GM12875 (cell line): ENCODE results near the gene GPR157.
"Not testable (repeated sequence)": the region's sequence is repeated elsewhere in the genome, so short reads cannot be mapped to it uniquely, and the experiment has no call there.

Source experiments
- H3K4me3 ChIP-seq: one replicate; pipeline ENCODE4 v1.5.1; 2011; ENCODE audit warnings: low read depth, low read length, control low read depth
- TF ChIP-seq, protein P1 (sequence below): IDR thresholded peaks from 2 replicates; pipeline ENCODE4 v1.5.1; 2011; ENCODE audit warnings: low read depth, mild to moderate bottlenecking, control low read depth, inconsistent platforms, low read length, moderate library complexity, borderline replicate concordance; ENCODE audit not compliant: insufficient read depth

Gene GPR157

DNA sequence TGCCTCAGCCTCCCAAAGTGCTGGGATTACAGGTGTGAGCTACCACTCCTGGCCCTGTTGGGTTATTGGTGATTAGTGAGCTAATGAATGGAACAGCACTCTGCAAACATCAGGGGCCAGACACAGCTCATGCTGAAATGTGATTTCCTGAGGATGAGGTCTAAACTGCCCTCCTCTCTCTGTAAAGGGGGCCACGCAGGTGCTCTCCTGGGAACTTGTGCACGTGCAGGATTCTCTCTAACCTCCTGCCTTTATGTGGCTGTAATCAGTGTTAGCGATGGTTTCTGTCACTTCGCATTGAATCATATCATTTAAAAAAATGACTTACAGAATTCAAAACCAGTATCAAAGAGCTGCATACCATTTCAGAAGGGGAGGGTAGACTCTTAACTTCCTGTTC lies 3.6 kb downstream of the GPR157 start:
- H3K4me3 ChIP-seq = no peak overlapping the region
- TF ChIP-seq, protein P1, sequence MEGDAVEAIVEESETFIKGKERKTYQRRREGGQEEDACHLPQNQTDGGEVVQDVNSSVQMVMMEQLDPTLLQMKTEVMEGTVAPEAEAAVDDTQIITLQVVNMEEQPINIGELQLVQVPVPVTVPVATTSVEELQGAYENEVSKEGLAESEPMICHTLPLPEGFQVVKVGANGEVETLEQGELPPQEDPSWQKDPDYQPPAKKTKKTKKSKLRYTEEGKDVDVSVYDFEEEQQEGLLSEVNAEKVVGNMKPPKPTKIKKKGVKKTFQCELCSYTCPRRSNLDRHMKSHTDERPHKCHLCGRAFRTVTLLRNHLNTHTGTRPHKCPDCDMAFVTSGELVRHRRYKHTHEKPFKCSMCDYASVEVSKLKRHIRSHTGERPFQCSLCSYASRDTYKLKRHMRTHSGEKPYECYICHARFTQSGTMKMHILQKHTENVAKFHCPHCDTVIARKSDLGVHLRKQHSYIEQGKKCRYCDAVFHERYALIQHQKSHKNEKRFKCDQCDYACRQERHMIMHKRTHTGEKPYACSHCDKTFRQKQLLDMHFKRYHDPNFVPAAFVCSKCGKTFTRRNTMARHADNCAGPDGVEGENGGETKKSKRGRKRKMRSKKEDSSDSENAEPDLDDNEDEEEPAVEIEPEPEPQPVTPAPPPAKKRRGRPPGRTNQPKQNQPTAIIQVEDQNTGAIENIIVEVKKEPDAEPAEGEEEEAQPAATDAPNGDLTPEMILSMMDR = no peak

DNA sequence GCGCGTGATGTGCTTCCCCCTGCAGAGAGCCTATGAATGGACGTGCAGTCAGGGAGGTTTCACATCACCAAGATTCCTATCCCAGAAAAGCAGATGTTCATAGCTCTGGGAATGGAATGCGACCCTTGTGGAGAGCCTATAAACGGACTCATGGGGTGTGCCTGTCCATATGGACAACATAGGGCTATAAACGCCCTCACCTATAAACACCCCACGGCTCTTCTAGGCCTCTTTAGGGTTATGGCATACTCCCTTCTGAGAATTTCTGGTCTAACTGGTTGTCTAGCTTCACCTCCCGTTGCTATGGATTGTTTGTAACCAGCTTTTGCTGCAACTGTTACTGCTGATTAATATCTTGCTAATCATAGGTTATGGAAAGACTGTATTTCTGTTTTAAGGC lies 4.5 kb downstream of the GPR157 start:
- not testable (repeated sequence) for H3K4me3 ChIP-seq

DNA sequence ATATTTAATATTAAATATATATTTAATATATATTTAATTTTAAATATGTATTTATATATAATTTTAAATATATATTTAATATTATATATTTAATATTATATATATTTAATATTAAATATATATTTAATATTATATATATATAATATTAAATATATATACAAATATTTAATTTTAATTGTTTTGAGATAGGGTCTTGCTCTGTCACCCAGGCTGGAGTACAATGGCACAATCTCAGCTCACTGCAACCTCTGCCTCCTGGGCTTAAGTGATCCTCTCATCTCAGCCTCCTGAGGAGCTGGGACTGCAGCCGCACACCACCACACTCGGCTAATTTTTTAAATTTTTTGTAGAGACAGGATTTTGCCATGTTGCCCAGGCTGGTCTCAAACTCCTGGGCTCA lies 5.2 kb downstream of the GPR157 start:
- H3K4me3 ChIP-seq = not testable (repeated sequence)

DNA sequence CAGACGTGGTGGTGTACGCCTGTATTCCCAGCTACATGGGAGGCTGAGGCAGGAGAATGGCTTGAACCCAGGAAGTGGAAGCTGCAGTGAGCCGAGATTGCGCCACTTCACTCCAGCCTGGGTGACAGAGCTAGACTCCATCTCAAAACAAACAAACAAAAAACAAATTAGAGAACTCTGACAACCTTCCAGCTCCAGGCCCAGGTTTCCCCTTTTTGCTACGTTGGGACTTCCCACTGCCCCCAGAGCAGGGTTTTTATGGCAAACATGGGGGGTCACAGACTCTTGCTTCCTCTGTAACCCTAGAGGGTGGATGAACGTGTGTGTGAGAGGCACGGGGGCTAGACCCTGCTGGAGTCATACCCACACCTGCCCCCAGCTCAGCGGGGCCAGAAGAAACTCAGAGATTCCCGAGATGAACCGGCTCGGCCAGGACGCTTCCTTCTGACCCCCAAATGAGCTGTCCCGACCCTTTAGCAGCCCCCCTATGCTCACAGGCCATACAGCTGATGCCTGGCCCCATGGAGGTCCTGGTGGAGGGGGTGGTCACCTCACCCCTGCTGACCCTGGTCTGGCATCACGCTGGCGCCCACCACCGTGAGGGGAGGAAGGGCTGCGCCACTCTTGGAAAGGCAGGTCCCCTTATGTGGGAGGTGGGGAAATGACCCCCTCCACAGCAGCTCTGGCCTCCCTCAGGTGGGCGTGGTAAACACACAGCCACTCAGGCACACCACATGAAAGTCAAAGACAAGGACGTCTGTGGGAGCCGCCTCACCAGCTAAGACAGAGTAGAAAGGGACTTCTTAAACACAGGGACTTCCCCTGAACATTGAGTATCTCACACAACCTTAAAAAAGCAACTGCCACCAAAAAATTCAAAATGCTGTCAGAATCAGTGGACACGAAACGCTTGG lies 7.1 kb downstream of the GPR157 start:
- TF ChIP-seq, protein P1 = no peak
- H3K4me3 ChIP-seq = no peak overlapping the region

DNA sequence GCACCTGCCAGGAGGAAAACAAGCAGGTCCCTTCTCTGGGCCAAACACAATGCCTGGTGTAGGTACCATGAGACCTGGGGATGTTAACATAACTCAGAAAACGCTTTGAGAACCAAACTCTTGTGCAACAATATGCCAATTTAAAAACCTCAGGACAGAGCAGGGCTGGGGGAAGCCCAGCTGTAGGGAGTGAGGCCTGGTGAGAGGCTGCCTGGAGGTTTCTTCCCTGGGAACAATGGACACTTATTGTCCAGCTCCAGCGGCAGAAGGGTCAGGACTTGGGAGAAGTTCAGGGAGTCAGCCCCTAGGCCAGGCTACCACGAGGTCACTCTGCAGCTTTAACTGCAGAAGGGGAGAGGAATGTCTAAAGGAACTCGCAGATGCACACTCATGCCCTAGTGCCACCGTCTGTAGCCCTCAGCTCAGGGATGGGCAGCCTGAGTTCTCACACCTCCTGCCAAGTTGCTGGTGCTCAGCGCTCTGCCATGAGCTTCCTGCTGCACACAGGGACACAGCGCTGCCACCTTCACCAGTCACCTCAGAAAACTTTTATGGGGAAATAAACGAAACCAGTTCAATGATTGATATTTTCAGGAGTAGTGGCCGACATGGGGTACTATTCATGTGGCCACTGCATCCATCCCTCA lies 8.5 kb downstream of the GPR157 start:
- TF ChIP-seq, protein P1 = no peak
- H3K4me3 ChIP-seq = no peak overlapping the region

DNA sequence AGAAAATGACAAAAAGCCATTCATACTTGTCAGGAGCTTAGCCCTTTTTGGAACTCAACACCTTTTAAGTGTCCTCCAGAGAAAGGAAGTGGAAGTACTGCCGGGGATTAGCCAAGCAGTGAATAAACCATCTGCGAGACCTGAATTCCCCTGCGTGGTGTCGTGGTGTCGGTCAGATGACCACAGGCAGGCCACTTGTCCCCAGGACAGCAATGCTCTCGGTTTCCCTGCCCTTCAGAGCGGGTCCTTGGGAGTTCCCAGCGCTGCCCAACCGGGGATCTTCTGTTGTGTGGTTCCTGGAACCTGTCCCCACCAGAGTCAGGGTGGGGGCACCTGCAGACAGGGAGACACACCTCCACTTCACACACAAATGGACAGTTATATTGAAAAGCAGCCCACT lies 9.2 kb downstream of the GPR157 start:
- TF ChIP-seq, protein P1 = no peak
- H3K4me3 ChIP-seq = no peak overlapping the region

DNA sequence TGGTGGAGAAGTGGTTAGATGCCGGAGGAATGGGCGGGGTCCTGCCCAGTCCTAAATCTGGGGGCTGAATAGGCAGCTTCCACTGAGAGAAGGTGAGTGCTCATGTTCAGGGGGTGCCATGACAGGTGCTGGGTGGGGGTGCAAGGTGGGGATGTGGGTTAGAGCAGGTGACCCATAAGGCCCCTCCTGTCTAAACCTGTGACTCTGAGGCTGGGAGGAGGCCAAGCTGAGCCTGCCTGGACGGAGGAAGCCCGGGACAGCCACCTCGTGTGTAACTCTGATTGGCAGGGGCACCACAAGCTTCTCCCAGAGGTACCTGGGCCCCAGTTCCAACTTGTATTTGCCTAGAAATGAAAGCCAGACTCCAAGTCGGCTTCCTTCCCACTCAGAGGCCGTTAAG lies 10.7 kb downstream of the GPR157 start:
- TF ChIP-seq, protein P1 = no peak

More for the DNA sequence above, 10.7 kb downstream of the GPR157 start:
- no peak overlapping the region for H3K4me3 ChIP-seq
